OCI-LY7 (cell line): ENCODE measurements around the gene ALOX5AP. TPM values are rescaled to one million over a fixed set of nuclear protein-coding genes. Genes with fewer than 3 reads are reported as not detected.
A peak's percentile ranks its signal among the peaks of the same experiment; 100 is the strongest.

ENCODE experiments used
- BruUV-seq: library from RNA; stranded (reverse); fragments of 400-500 nt; replicated peaks from 2 replicates; lab custom pipeline; 2021; lab: Mats Ljungman, UMichigan
- CTCF ChIA-PET: fragments of 300-600 bp; sonication (Branson Sonifier 250); formaldehyde crosslinking; loops from one replicate; lab custom pipeline; 2022; ENCODE audit warnings: antibody characterized with exemption; ENCODE audit not compliant: unreplicated experiment; lab: Charles Lee
- POLR2A ChIA-PET: fragments of 300-600 bp; sonication (Branson Sonifier 250); formaldehyde crosslinking; loops from one replicate; lab custom pipeline; 2022; ENCODE audit warnings: antibody characterized with exemption; lab: Charles Lee
- DNase-seq: peaks from one replicate; pipeline ENCODE4 v3.0.0-alpha.2; 2015; ENCODE audit warnings: low spot score
- H2AFZ ChIP-seq: fragments of 200-600 bp; sonication (generic), shearing (Covaris generic); 2 replicates; pipeline ENCODE4 v1.6.1; 2014; ENCODE audit warnings: mild to moderate bottlenecking, antibody characterized with exemption, low read length, moderate library complexity
- H3K27ac ChIP-seq: fragments of 200-600 bp; sonication (generic); 2 replicates; pipeline ENCODE4 v1.5.1; 2014; ENCODE audit warnings: mixed run types, low read depth, mild to moderate bottlenecking, moderate library complexity, low read length, inconsistent platforms; ENCODE audit not compliant: poor library complexity, severe bottlenecking
- H3K36me3 ChIP-seq: fragments of 200-600 bp; sonication (generic); 2 replicates; pipeline ENCODE4 v1.6.1; 2014; ENCODE audit warnings: mild to moderate bottlenecking, antibody characterized with exemption, low read length, moderate library complexity, mixed read lengths; ENCODE audit not compliant: insufficient read depth
- H3K4me1 ChIP-seq: fragments of 200-600 bp; sonication (generic); 2 replicates; pipeline ENCODE4 v1.5.1; 2014; ENCODE audit warnings: mild to moderate bottlenecking, low read length; ENCODE audit not compliant: insufficient read depth, poor library complexity, severe bottlenecking
- H3K4me2 ChIP-seq: fragments of 200-600 bp; sonication (generic); 2 replicates; pipeline ENCODE4 v1.6.1; 2014; ENCODE audit warnings: mild to moderate bottlenecking, low read length
- H3K4me3 ChIP-seq: fragments of 200-600 bp; sonication (generic); 2 replicates; pipeline ENCODE4 v1.5.1; 2014; ENCODE audit warnings: mild to moderate bottlenecking, low read depth, low read length; ENCODE audit not compliant: poor library complexity, severe bottlenecking
- H3K79me2 ChIP-seq: fragments of 200-600 bp; sonication (generic); 2 replicates; pipeline ENCODE4 v1.6.1; 2016; ENCODE audit warnings: low read depth, mild to moderate bottlenecking, low read length, moderate library complexity, mixed read lengths; ENCODE audit not compliant: insufficient read depth
- H3K9me2 ChIP-seq: fragments of 200-600 bp; sonication (generic); 2 replicates; pipeline ENCODE4 v1.6.1; 2016; ENCODE audit warnings: mild to moderate bottlenecking, low read length, mixed read lengths; ENCODE audit not compliant: insufficient read depth
- H3K9me3 ChIP-seq: fragments of 200-600 bp; sonication (generic); 2 replicates; pipeline ENCODE4 v1.6.1; 2014; ENCODE audit warnings: mild to moderate bottlenecking, mixed run types, low read length, mixed read lengths
- H4K20me1 ChIP-seq: fragments of 200-600 bp; sonication (generic); 2 replicates; pipeline ENCODE4 v1.6.1; 2014; ENCODE audit warnings: mild to moderate bottlenecking, antibody characterized with exemption, low read length, moderate library complexity, mixed read lengths; ENCODE audit not compliant: insufficient read depth
- CTCF ChIP-seq: fragments of 200-600 bp; sonication (generic); conservative IDR thresholded peaks from 2 replicates; pipeline ENCODE4 v1.5.1; 2014; ENCODE audit warnings: mild to moderate bottlenecking, antibody characterized with exemption, low read length, moderate library complexity, mixed read lengths
- EZH2phosphoT487 ChIP-seq: fragments of 200-600 bp; sonication (generic); IDR thresholded peaks from 2 replicates; pipeline ENCODE4 v1.6.1; 2018; ENCODE audit warnings: low read depth, borderline replicate concordance, mild to moderate bottlenecking, mixed run types, antibody characterized with exemption, low read length, moderate library complexity, mixed read lengths
- intact Hi-C: fragments of 100-400 bp; cut with micrococcal nuclease; formaldehyde crosslinking; loops from one replicate; pipeline ENCODE4 v1.10.0; 2022; ENCODE audit not compliant: unreplicated experiment
- total RNA-seq, 2 experiments: library from RNA; depleted of rRNA in 1 of 2; stranded (reverse); fragments of >200 nt in 1 of 2; shearing (Covaris generic) in 1 of 2; gene quantifications; 2 replicates each; pipeline ENCODE4 v1.2.3, GENCODE V29; 2014 to 2022

ALOX5AP gene
- total RNA-seq, 2 experiments from 2014 or later, result 89.9 to 90.9 TPM

GRCh38 chr13:30748717-30749116 lies 13.4 kb downstream of the ALOX5AP start:
- Histone ChIP-seq H3K36me3 (peaks cover 88% of the 10 kb centered on the region), H3K4me1 (peaks cover 8% of the 10 kb centered on the region), H3K9me2 (no peaks in the 10 kb centered on the region), H3K27ac (no peak overlapping the region), H4K20me1 (no peaks in the 10 kb centered on the region), H3K9me3 (no peaks in the 10 kb centered on the region), H3K4me2 (no peak overlapping the region), H3K79me2 (no peaks in the 10 kb centered on the region), H2AFZ (no peak overlapping the region), H3K4me3 (no peak overlapping the region)
- no peak for TF ChIP-seq EZH2phosphoT487
- no peak for TF ChIP-seq CTCF
- ChIA-PET CTCF (no interaction called here), POLR2A (no interaction called here)
- intact Hi-C loops, result no loop called here
- no peak for DNase-seq
- TSS peak; percentile 4 for BruUV-seq

GRCh38 chr13:30750036-30750435 lies 14.7 kb downstream of the ALOX5AP start:
- Histone ChIP-seq H3K9me3 (no peaks in the 10 kb centered on the region), H3K36me3 (peaks cover 75% of the 10 kb centered on the region), H3K27ac (no peak overlapping the region), H3K4me3 (no peak overlapping the region), H2AFZ (no peak overlapping the region), H3K79me2 (no peaks in the 10 kb centered on the region), H3K9me2 (no peaks in the 10 kb centered on the region), H4K20me1 (no peaks in the 10 kb centered on the region), H3K4me2 (no peak overlapping the region), H3K4me1 (no peaks in the 10 kb centered on the region)
- TF ChIP-seq CTCF (no peak), EZH2phosphoT487 (no peak)
- POLR2A ChIA-PET, result no interaction called here
- intact Hi-C loops, result no loop called here
- no TSS peak for BruUV-seq
- CTCF ChIA-PET, result no interaction called here
- no peak for DNase-seq

DNA sequence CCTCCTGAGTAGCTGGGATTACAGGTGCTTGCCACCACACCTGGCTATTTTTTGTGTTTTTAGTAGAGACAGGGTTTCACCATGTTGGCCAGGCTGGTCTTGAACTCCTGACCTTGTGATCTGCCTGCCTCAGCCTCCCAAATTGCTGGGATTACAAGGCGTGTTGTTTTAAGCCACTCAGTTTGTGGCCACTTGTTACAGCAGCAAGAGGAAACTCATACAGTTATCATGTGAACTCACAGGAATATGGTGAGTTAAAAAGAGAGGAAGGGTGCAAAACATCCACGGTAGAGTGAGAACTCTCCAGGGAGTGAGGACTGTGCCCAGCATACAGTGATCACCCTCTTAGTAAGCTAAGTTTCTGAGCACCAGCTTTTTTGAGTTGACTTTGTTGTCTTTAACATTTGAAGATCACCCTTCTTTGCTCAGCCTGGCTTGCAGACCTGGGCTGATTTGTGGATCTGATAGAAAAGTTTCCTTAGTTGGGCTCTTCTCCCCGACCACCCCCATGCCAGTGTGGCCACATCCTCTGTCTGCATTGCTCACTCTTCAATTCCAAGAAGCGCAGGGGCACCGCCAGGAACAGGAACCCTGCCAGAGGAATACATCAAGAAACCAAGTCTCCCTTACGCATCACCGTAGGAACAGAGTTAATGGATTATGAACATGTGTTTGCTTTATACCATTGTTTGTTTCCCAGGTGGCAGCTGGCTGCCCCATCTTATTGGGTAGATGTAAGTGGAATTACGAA lies 16.0 kb downstream of the ALOX5AP start:
- no peak for DNase-seq
- intact Hi-C loops, result no loop called here
- no peaks in the 10 kb centered on the region for H4K20me1 ChIP-seq
- ChIA-PET CTCF (no interaction called here), POLR2A (interaction anchor here (0.6 to 1.3 kb wide), 2 partner anchors 17 to 160 kb away, joined by 3 to 4 read pairs; no protein-coding TSS in a partner anchor)
- H3K36me3 ChIP-seq, result peaks cover 70% of the 10 kb centered on the region
- H3K27ac ChIP-seq, result no peak overlapping the region
- no peaks in the 10 kb centered on the region for H3K4me1 ChIP-seq
- H3K79me2 ChIP-seq, result no peaks in the 10 kb centered on the region
- no peaks in the 10 kb centered on the region for H3K9me2 ChIP-seq
- no peaks in the 10 kb centered on the region for H3K9me3 ChIP-seq
- no peak for TF ChIP-seq EZH2phosphoT487
- no peak for TF ChIP-seq CTCF
- no TSS peak for BruUV-seq
- no peak overlapping the region for H2AFZ ChIP-seq
- H3K4me2 ChIP-seq, result no peak overlapping the region
- H3K4me3 ChIP-seq, result no peak overlapping the region
